WTC11 (cell line): ENCODE results near the gene ARHGEF10L. TPM values are rescaled to one million over a fixed set of nuclear protein-coding genes. Genes with fewer than 3 reads are reported as not detected.

ENCODE experiments used
- ATAC-seq: fragments of 200-7000 bp; cut with Tn5 transposase; 2 replicates; pipeline ENCODE4 v1.10.0; 2021; ENCODE audit warnings: mild to moderate bottlenecking, moderate library complexity
- CTCF ChIA-PET: fragments of 300-600 bp; sonication (Branson Sonifier 250); formaldehyde crosslinking; loops from one replicate; lab custom pipeline; 2021; ENCODE audit warnings: antibody characterized with exemption; lab: Charles Lee
- POLR2A ChIA-PET: fragments of 350-600 bp; sonication (Branson Sonifier 250); formaldehyde crosslinking; loops from one replicate; lab custom pipeline; 2021; ENCODE audit warnings: antibody characterized with exemption; lab: Charles Lee
- DNase-seq: peaks from one replicate; pipeline ENCODE4 v3.0.0; 2021; ENCODE audit warnings: low spot score
- H3K27ac Mint-ChIP-seq: 2 replicates; pipeline ENCODE4 v1.8.0; 2021; ENCODE audit warnings: mixed read lengths
- H3K27me3 Mint-ChIP-seq: 2 replicates; pipeline ENCODE4 v1.8.0; 2021; ENCODE audit warnings: low read depth, mild to moderate bottlenecking, moderate library complexity, mixed read lengths
- H3K36me3 Mint-ChIP-seq: 2 replicates; pipeline ENCODE4 v1.8.0; 2021; ENCODE audit warnings: mixed read lengths
- H3K4me1 Mint-ChIP-seq: 2 replicates; pipeline ENCODE4 v1.8.0; 2022; ENCODE audit warnings: mixed read lengths
- H3K4me3 Mint-ChIP-seq: 2 replicates; pipeline ENCODE4 v1.8.0; 2021; ENCODE audit warnings: mild to moderate bottlenecking, moderate library complexity, mixed read lengths
- H3K9me3 Mint-ChIP-seq: 2 replicates; pipeline ENCODE4 v1.8.0; 2021; ENCODE audit warnings: mixed read lengths
- IRF2 ChIP-seq: sonication (generic); formaldehyde crosslinking; IDR thresholded peaks from 2 replicates; pipeline ENCODE4 v1.8.0; 2022; ENCODE audit warnings: low read depth, missing genetic modification reagents, borderline replicate concordance
- MYBL2 ChIP-seq: sonication (generic); formaldehyde crosslinking; IDR thresholded peaks from 2 replicates; pipeline ENCODE4 v1.8.1; 2023; ENCODE audit warnings: mild to moderate bottlenecking, moderate library complexity, missing genetic modification reagents
- NFE2L1 ChIP-seq: sonication (generic); formaldehyde crosslinking; IDR thresholded peaks from 2 replicates; pipeline ENCODE4 v1.8.1; 2023; ENCODE audit warnings: missing genetic modification reagents
- SMAD4 ChIP-seq: sonication (generic); formaldehyde crosslinking; IDR thresholded peaks from 2 replicates; pipeline ENCODE4 v1.8.0; 2022; ENCODE audit warnings: mild to moderate bottlenecking, missing genetic modification reagents
- TEAD4 ChIP-seq: sonication (generic); formaldehyde crosslinking; IDR thresholded peaks from 2 replicates; pipeline ENCODE4 v1.8.0; 2022; ENCODE audit warnings: mild to moderate bottlenecking, missing genetic modification reagents
- ZNF219 ChIP-seq: sonication (generic); formaldehyde crosslinking; IDR thresholded peaks from 2 replicates; pipeline ENCODE4 v1.8.0; 2023; ENCODE audit warnings: missing genetic modification reagents, mild to moderate bottlenecking, borderline replicate concordance
- ZNF396 ChIP-seq: fragments of 250-450 bp; sonication (Bioruptor Pico); IDR thresholded peaks from 2 replicates; pipeline ENCODE4 v1.8.0; 2021; ENCODE audit warnings: mild to moderate bottlenecking, moderate library complexity, borderline replicate concordance
- total RNA-seq: library from RNA; stranded (reverse); gene quantifications from 3 replicates; pipeline ENCODE4 v1.2.3, GENCODE V29; 2021
- TF ChIP-seq, protein P1 (sequence below): fragments of 250-450 bp; sonication (Bioruptor Pico); IDR thresholded peaks from 2 replicates; pipeline ENCODE4 v1.8.0; 2021; ENCODE audit warnings: mild to moderate bottlenecking
- TF ChIP-seq, protein P2 (sequence below): sonication (generic); formaldehyde crosslinking; IDR thresholded peaks from 2 replicates; pipeline ENCODE4 v1.8.1; 2023; ENCODE audit warnings: mild to moderate bottlenecking, moderate library complexity, missing genetic modification reagents
- TF ChIP-seq, protein P3 (sequence below): sonication (generic); formaldehyde crosslinking; IDR thresholded peaks from 2 replicates; pipeline ENCODE4 v1.8.1; 2022; ENCODE audit warnings: mild to moderate bottlenecking, moderate library complexity, missing genetic modification reagents
- TF ChIP-seq, protein P4 (sequence below): sonication (generic); formaldehyde crosslinking; conservative IDR thresholded peaks from 2 replicates; pipeline ENCODE4 v1.8.1; 2022; ENCODE audit warnings: mild to moderate bottlenecking, missing genetic modification reagents
- TF ChIP-seq, protein P5 (sequence below): sonication (generic); formaldehyde crosslinking; IDR thresholded peaks from 2 replicates; pipeline ENCODE4 v1.8.0; 2023; ENCODE audit warnings: missing genetic modification reagents, mild to moderate bottlenecking, borderline replicate concordance
- TF ChIP-seq, protein P6 (sequence below): sonication (generic); formaldehyde crosslinking; IDR thresholded peaks from 2 replicates; pipeline ENCODE4 v1.8.1; 2022; ENCODE audit warnings: low read depth, missing genetic modification reagents, borderline replicate concordance
- TF ChIP-seq, protein P7 (sequence below): fragments of 200-600 bp; IDR thresholded peaks from 2 replicates; pipeline ENCODE4 v1.8.0; 2022; ENCODE audit warnings: antibody characterized with exemption

The ARHGEF10L gene
- total RNA-seq, 1 experiment from 2014 or later = 34.4 TPM

DNA sequence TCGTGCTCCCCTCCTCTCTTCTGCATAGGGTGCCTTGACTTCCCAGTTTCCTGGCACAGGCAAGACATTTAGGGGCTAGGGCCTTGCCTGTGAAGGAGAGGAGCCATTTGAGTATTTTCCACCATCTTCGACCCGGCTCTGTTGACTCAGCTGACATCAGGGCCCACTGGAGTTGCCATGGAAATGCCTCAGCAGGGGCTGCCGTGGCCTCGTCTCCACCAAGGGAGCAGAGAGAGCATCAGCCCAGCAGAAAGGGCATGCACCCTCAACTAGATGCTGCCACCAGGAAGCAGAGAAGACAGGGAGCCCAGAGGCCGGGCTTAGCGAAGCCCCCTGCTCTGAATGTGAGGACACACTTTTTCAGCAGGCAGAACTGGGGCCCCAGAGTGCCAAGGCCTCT, 113.8 kb downstream of the ARHGEF10L start:
- CTCF ChIA-PET = interaction anchor here (0.5 to 3.0 kb wide), 13 partner anchors 8 to 581 kb away, joined by 3 to 22 read pairs (median 3); no protein-coding TSS in a partner anchor
- no peaks in the 10 kb centered on the region for H3K4me1 Mint-ChIP-seq
- DNase-seq (no peak), ATAC-seq (no peak)
- H3K36me3 Mint-ChIP-seq = peaks cover 20% of the 10 kb centered on the region
- H3K27ac Mint-ChIP-seq = no peak overlapping the region
- no peaks in the 10 kb centered on the region for H3K27me3 Mint-ChIP-seq
- TF ChIP-seq ZNF219 (CRISPR knock-in tag) (no peak), ZNF396 (CRISPR knock-in tag) (no peak), IRF2 (no peak), TEAD4 (CRISPR knock-in tag) (no peak), SMAD4 (CRISPR knock-in tag) (no peak), MYBL2 (CRISPR knock-in tag) (no peak), NFE2L1 (CRISPR knock-in tag) (no peak)
- TF ChIP-seq, protein P1, sequence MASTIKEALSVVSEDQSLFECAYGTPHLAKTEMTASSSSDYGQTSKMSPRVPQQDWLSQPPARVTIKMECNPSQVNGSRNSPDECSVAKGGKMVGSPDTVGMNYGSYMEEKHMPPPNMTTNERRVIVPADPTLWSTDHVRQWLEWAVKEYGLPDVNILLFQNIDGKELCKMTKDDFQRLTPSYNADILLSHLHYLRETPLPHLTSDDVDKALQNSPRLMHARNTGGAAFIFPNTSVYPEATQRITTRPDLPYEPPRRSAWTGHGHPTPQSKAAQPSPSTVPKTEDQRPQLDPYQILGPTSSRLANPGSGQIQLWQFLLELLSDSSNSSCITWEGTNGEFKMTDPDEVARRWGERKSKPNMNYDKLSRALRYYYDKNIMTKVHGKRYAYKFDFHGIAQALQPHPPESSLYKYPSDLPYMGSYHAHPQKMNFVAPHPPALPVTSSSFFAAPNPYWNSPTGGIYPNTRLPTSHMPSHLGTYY = no peak
- TF ChIP-seq, protein P2, sequence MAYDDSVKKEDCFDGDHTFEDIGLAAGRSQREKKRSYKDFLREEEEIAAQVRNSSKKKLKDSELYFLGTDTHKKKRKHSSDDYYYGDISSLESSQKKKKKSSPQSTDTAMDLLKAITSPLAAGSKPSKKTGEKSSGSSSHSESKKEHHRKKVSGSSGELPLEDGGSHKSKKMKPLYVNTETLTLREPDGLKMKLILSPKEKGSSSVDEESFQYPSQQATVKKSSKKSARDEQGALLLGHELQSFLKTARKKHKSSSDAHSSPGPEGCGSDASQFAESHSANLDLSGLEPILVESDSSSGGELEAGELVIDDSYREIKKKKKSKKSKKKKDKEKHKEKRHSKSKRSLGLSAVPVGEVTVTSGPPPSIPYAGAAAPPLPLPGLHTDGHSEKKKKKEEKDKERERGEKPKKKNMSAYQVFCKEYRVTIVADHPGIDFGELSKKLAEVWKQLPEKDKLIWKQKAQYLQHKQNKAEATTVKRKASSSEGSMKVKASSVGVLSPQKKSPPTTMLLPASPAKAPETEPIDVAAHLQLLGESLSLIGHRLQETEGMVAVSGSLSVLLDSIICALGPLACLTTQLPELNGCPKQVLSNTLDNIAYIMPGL (CRISPR knock-in tag) = no peak
- TF ChIP-seq, protein P3, sequence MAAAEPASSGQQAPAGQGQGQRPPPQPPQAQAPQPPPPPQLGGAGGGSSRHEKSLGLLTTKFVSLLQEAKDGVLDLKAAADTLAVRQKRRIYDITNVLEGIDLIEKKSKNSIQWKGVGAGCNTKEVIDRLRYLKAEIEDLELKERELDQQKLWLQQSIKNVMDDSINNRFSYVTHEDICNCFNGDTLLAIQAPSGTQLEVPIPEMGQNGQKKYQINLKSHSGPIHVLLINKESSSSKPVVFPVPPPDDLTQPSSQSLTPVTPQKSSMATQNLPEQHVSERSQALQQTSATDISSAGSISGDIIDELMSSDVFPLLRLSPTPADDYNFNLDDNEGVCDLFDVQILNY (CRISPR knock-in tag) = no peak
- TF ChIP-seq, protein P4, sequence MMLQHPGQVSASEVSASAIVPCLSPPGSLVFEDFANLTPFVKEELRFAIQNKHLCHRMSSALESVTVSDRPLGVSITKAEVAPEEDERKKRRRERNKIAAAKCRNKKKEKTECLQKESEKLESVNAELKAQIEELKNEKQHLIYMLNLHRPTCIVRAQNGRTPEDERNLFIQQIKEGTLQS (CRISPR knock-in tag) = no peak
- TF ChIP-seq, protein P5, sequence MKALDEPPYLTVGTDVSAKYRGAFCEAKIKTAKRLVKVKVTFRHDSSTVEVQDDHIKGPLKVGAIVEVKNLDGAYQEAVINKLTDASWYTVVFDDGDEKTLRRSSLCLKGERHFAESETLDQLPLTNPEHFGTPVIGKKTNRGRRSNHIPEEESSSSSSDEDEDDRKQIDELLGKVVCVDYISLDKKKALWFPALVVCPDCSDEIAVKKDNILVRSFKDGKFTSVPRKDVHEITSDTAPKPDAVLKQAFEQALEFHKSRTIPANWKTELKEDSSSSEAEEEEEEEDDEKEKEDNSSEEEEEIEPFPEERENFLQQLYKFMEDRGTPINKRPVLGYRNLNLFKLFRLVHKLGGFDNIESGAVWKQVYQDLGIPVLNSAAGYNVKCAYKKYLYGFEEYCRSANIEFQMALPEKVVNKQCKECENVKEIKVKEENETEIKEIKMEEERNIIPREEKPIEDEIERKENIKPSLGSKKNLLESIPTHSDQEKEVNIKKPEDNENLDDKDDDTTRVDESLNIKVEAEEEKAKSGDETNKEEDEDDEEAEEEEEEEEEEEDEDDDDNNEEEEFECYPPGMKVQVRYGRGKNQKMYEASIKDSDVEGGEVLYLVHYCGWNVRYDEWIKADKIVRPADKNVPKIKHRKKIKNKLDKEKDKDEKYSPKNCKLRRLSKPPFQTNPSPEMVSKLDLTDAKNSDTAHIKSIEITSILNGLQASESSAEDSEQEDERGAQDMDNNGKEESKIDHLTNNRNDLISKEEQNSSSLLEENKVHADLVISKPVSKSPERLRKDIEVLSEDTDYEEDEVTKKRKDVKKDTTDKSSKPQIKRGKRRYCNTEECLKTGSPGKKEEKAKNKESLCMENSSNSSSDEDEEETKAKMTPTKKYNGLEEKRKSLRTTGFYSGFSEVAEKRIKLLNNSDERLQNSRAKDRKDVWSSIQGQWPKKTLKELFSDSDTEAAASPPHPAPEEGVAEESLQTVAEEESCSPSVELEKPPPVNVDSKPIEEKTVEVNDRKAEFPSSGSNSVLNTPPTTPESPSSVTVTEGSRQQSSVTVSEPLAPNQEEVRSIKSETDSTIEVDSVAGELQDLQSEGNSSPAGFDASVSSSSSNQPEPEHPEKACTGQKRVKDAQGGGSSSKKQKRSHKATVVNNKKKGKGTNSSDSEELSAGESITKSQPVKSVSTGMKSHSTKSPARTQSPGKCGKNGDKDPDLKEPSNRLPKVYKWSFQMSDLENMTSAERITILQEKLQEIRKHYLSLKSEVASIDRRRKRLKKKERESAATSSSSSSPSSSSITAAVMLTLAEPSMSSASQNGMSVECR (CRISPR knock-in tag) = no peak
- H3K9me3 Mint-ChIP-seq = no peaks in the 10 kb centered on the region
- no peak overlapping the region for H3K4me3 Mint-ChIP-seq
- POLR2A ChIA-PET = no interaction called here

DNA sequence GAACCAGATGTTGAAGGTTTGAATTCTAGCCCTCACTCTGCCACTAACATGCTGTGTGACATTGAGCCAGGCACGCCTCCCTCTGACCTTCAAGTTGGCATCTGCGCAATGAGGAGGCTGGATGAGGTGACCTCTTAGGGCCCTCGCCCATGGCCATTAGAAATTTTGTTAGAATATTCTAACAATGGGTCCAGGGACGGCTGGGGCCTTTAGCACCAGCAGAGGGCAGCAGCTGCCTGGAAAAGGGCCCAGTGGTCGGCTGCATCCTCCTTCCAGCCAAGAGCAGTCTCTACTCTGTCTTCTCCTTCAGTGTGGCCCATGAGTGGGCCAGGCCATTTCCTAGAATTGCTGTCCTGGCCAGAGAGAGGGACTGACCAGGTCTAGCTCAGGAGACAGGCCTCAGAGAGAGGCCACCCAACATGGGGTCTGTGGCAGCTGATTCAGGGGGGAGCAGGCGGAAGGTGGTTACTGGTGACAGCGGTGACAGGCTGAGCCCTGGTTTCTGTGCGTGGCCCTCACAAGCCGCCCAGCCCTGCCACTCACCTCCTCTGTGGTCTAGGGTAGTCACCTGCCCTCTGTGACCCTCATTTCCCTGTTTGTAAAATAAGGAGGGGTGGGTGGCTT, 114.3 kb downstream of the ARHGEF10L start:
- H3K4me1 Mint-ChIP-seq = no peaks in the 10 kb centered on the region
- CTCF ChIA-PET = interaction anchor here (0.7 to 3.0 kb wide), 11 partner anchors 8 to 581 kb away, joined by 3 to 22 read pairs (median 4); no protein-coding TSS in a partner anchor
- H3K36me3 Mint-ChIP-seq = peaks cover 21% of the 10 kb centered on the region
- POLR2A ChIA-PET = interaction anchor here (0.6 kb wide), 1 partner anchor 935 kb away, joined by 3 read pairs; no protein-coding TSS in a partner anchor
- DNase-seq = peak; percentile 72
- no peak overlapping the region for H3K4me3 Mint-ChIP-seq
- H3K9me3 Mint-ChIP-seq = no peaks in the 10 kb centered on the region
- no peak overlapping the region for H3K27ac Mint-ChIP-seq
- TF ChIP-seq, protein P6, sequence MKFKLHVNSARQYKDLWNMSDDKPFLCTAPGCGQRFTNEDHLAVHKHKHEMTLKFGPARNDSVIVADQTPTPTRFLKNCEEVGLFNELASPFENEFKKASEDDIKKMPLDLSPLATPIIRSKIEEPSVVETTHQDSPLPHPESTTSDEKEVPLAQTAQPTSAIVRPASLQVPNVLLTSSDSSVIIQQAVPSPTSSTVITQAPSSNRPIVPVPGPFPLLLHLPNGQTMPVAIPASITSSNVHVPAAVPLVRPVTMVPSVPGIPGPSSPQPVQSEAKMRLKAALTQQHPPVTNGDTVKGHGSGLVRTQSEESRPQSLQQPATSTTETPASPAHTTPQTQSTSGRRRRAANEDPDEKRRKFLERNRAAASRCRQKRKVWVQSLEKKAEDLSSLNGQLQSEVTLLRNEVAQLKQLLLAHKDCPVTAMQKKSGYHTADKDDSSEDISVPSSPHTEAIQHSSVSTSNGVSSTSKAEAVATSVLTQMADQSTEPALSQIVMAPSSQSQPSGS = no peak
- TF ChIP-seq, protein P7, sequence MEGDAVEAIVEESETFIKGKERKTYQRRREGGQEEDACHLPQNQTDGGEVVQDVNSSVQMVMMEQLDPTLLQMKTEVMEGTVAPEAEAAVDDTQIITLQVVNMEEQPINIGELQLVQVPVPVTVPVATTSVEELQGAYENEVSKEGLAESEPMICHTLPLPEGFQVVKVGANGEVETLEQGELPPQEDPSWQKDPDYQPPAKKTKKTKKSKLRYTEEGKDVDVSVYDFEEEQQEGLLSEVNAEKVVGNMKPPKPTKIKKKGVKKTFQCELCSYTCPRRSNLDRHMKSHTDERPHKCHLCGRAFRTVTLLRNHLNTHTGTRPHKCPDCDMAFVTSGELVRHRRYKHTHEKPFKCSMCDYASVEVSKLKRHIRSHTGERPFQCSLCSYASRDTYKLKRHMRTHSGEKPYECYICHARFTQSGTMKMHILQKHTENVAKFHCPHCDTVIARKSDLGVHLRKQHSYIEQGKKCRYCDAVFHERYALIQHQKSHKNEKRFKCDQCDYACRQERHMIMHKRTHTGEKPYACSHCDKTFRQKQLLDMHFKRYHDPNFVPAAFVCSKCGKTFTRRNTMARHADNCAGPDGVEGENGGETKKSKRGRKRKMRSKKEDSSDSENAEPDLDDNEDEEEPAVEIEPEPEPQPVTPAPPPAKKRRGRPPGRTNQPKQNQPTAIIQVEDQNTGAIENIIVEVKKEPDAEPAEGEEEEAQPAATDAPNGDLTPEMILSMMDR = peak; percentile 61; the same call in 1 of the 2 replicates
- no peaks in the 10 kb centered on the region for H3K27me3 Mint-ChIP-seq
- ATAC-seq = peak; percentile 87
